HepG2 (cell line): ENCODE measurements around the gene SOAT2. TPM values are rescaled to one million over a fixed set of nuclear protein-coding genes. Genes with fewer than 3 reads are reported as not detected.
A peak's percentile ranks its signal among the peaks of the same experiment; 100 is the strongest.

Experiments used
- AFF4 ChIP-seq: sonication (generic); formaldehyde crosslinking; IDR thresholded peaks from 2 replicates; pipeline ENCODE4 v1.4.0; 2020; ENCODE audit warnings: missing genetic modification reagents
- BCL3 ChIP-seq: sonication (generic); formaldehyde crosslinking; IDR thresholded peaks from 2 replicates; pipeline ENCODE4 v1.5.1; 2020; ENCODE audit warnings: mild to moderate bottlenecking, missing genetic modification reagents, moderate library complexity
- EZH2 ChIP-seq: conservative IDR thresholded peaks from 2 replicates; pipeline ENCODE4 v1.6.1; 2012; ENCODE audit warnings: mild to moderate bottlenecking, low read depth, low read length, moderate library complexity
- GFI1 ChIP-seq: sonication (generic); formaldehyde crosslinking; IDR thresholded peaks from 2 replicates; pipeline ENCODE4 v1.5.0; 2020; ENCODE audit warnings: missing genetic modification reagents, mild to moderate bottlenecking, borderline replicate concordance
- HMG20A ChIP-seq: IDR thresholded peaks from 2 replicates; pipeline ENCODE4 v1.6.1; 2016; ENCODE audit warnings: borderline replicate concordance
- HOXA9 ChIP-seq: sonication (generic); formaldehyde crosslinking; IDR thresholded peaks from 2 replicates; pipeline ENCODE4 v1.8.1; 2022; ENCODE audit warnings: missing genetic modification reagents, mild to moderate bottlenecking, moderate library complexity, borderline replicate concordance
- KLF11 ChIP-seq: IDR thresholded peaks from 2 replicates; pipeline ENCODE4 v1.6.1; 2016; ENCODE audit warnings: missing compliant biosample characterization
- LBX2 ChIP-seq: sonication (generic); formaldehyde crosslinking; IDR thresholded peaks from 2 replicates; pipeline ENCODE4 v1.5.0; 2020; ENCODE audit warnings: missing genetic modification reagents, mild to moderate bottlenecking, borderline replicate concordance
- POLR2AphosphoS2 ChIP-seq: IDR thresholded peaks from 2 replicates; pipeline ENCODE4 v1.6.1; 2011; ENCODE audit warnings: low read depth, low read length, improper control_type of control experiment
- SMYD3 ChIP-seq: sonication (generic); formaldehyde crosslinking; IDR thresholded peaks from 2 replicates; pipeline ENCODE4 v1.8.1; 2023; ENCODE audit warnings: mild to moderate bottlenecking, missing genetic modification reagents
- TAF15 ChIP-seq: fragments of 200-400 bp; formaldehyde crosslinking; IDR thresholded peaks from one replicate; pipeline ENCODE4 v1.6.1; 2018; ENCODE audit warnings: mild to moderate bottlenecking, low read depth, low read length; ENCODE audit not compliant: poor library complexity, severe bottlenecking
- THAP11 ChIP-seq: IDR thresholded peaks from 2 replicates; pipeline ENCODE4 v1.6.1; 2016; ENCODE audit warnings: missing biosample characterization, missing genetic modification reagents
- ZNF225 ChIP-seq: sonication (generic); formaldehyde crosslinking; IDR thresholded peaks from 2 replicates; pipeline ENCODE4 v1.4.0; 2020; ENCODE audit warnings: mild to moderate bottlenecking, missing genetic modification reagents
- ZNF317 ChIP-seq: sonication (generic); formaldehyde crosslinking; IDR thresholded peaks from 2 replicates; pipeline ENCODE4 v1.5.0; 2020; ENCODE audit warnings: mild to moderate bottlenecking, missing genetic modification reagents
- ZNF331 ChIP-seq: sonication (generic); formaldehyde crosslinking; IDR thresholded peaks from 2 replicates; pipeline ENCODE4 v1.4.0; 2020; ENCODE audit warnings: missing genetic modification reagents
- ZNF484 ChIP-seq: sonication (generic); formaldehyde crosslinking; IDR thresholded peaks from 2 replicates; pipeline ENCODE4 v1.5.1; 2020; ENCODE audit warnings: mild to moderate bottlenecking, low read depth, missing genetic modification reagents, borderline replicate concordance
- ZNF550 ChIP-seq: sonication (generic); formaldehyde crosslinking; IDR thresholded peaks from 2 replicates; pipeline ENCODE4 v1.4.0; 2020; ENCODE audit warnings: mild to moderate bottlenecking, missing genetic modification reagents, borderline replicate concordance
- ZNF567 ChIP-seq: sonication (generic); formaldehyde crosslinking; IDR thresholded peaks from 2 replicates; pipeline ENCODE4 v1.8.1; 2023; ENCODE audit warnings: mild to moderate bottlenecking, missing genetic modification reagents, borderline replicate concordance
- ZNF597 ChIP-seq: sonication (generic); formaldehyde crosslinking; IDR thresholded peaks from 2 replicates; pipeline ENCODE4 v1.5.0; 2020; ENCODE audit warnings: missing genetic modification reagents
- ZNF639 ChIP-seq: conservative IDR thresholded peaks from 2 replicates; pipeline ENCODE4 v1.6.1; 2018; ENCODE audit warnings: missing genetic modification reagents
- ZNF781 ChIP-seq: sonication (generic); formaldehyde crosslinking; IDR thresholded peaks from 2 replicates; pipeline ENCODE4 v1.5.1; 2020; ENCODE audit warnings: borderline replicate concordance, mild to moderate bottlenecking, missing genetic modification reagents; ENCODE audit errors: not compliant biosample characterization
- polyA plus RNA-seq, 8 experiments: library from polyadenylated mRNA; depleted of rRNA in 3 of 8; stranded (reverse) in 7 of 8; unstranded in 1 of 8; fragments of >200 nt; fragmentation: Illumina TruSeq in 4 of 8; extraction: Trizol in 4 of 8; gene quantifications; 2 replicates each; pipeline versions ENCODE4 v1.2.1 to v1.2.3, GENCODE V29; 2011 to 2016; ENCODE audit warnings: low read depth in 4 of 8, missing spikeins in 1 of 8, mixed read lengths in 1 of 8; ENCODE audit not compliant: insufficient read depth in 1 of 8
- total RNA-seq, 5 experiments: library from RNA; depleted of rRNA; stranded (reverse); fragments of >200 nt; fragmentation: Illumina TruSeq; extraction: Trizol; gene quantifications; 2 replicates each; pipeline ENCODE4 v1.2.3, GENCODE V29; 2016; ENCODE audit warnings: low read depth in 1 of 5

SOAT2 gene
- total and polyA plus RNA-seq, 2 of the 13 experiments (the other 11 are each of a cell fraction or from before 2014, with no cell fraction given) = 14.9 to 108 TPM

GRCh38 chr12:53079226-53080117, 23.8 kb upstream of the SOAT2 start, which contains the start of gene SPRYD3 (continued):
- TF ChIP-seq EZH2 (no peak), ZNF331 (peak; percentile 25), ZNF597 (CRISPR knock-in tag) (no peak), THAP11 (CRISPR knock-in tag) (peak; percentile 68), ZNF225 (CRISPR knock-in tag) (peak; percentile 75; the same call in 1 of the 2 replicates), SMYD3 (CRISPR knock-in tag) (peak; percentile 76), HMG20A (peak; percentile 9; the same call in 1 of the 2 replicates), POLR2AphosphoS2 (no peak), BCL3 (CRISPR knock-in tag) (peak; percentile 76), ZNF317 (0 out of 2 replicates have a peak, but pooled peaks have one; percentile 50), TAF15 (no peak), GFI1 (CRISPR knock-in tag) (no peak), KLF11 (CRISPR knock-in tag) (no peak), ZNF484 (CRISPR knock-in tag) (no peak), ZNF567 (CRISPR knock-in tag) (no peak; the same call in 1 of the 2 replicates), ZNF550 (no peak), ZNF781 (CRISPR knock-in tag) (peak; percentile 56), AFF4 (CRISPR knock-in tag) (no peak), LBX2 (CRISPR knock-in tag) (0 out of 2 replicates have a peak, but pooled peaks have one; percentile 34), HOXA9 (CRISPR knock-in tag) (no peak), ZNF639 (CRISPR knock-in tag) (peak; percentile 94)
